ENCODE measurements around the gene NFE2L2.

DNA sequence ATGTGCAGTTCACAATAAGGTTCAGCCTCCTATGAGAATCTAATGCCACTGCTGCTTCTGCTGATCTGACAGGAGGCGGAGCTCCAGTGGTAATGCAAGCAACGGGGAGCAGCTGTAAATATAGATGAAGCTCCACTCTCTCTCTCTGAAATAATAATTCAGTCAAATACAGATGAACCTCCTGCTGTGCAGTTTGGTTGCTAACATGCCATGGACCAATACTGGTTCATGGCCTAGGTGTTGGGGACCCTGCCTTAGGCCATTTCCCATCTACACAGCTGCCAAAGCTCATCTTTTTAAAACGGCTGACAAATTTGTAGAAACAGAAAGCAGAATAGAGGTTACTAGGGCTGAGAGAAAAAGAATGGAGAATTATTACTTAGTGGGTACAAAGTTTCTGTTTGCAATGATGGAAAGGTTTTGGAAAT, 62.6 kb downstream of the NFE2L2 start:
- TF ChIP-seq, protein P1, sequence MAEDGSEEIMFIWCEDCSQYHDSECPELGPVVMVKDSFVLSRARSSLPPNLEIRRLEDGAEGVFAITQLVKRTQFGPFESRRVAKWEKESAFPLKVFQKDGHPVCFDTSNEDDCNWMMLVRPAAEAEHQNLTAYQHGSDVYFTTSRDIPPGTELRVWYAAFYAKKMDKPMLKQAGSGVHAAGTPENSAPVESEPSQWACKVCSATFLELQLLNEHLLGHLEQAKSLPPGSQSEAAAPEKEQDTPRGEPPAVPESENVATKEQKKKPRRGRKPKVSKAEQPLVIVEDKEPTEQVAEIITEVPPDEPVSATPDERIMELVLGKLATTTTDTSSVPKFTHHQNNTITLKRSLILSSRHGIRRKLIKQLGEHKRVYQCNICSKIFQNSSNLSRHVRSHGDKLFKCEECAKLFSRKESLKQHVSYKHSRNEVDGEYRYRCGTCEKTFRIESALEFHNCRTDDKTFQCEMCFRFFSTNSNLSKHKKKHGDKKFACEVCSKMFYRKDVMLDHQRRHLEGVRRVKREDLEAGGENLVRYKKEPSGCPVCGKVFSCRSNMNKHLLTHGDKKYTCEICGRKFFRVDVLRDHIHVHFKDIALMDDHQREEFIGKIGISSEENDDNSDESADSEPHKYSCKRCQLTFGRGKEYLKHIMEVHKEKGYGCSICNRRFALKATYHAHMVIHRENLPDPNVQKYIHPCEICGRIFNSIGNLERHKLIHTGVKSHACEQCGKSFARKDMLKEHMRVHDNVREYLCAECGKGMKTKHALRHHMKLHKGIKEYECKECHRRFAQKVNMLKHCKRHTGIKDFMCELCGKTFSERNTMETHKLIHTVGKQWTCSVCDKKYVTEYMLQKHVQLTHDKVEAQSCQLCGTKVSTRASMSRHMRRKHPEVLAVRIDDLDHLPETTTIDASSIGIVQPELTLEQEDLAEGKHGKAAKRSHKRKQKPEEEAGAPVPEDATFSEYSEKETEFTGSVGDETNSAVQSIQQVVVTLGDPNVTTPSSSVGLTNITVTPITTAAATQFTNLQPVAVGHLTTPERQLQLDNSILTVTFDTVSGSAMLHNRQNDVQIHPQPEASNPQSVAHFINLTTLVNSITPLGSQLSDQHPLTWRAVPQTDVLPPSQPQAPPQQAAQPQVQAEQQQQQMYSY (CRISPR knock-in tag; IDR thresholded peaks at IDR 0.05): no peak
- TF ChIP-seq ESRRA (CRISPR knock-in tag; IDR thresholded peaks at IDR 0.05; ENCODE audit: borderline replicate concordance): no peak
- TF ChIP-seq, protein P2, sequence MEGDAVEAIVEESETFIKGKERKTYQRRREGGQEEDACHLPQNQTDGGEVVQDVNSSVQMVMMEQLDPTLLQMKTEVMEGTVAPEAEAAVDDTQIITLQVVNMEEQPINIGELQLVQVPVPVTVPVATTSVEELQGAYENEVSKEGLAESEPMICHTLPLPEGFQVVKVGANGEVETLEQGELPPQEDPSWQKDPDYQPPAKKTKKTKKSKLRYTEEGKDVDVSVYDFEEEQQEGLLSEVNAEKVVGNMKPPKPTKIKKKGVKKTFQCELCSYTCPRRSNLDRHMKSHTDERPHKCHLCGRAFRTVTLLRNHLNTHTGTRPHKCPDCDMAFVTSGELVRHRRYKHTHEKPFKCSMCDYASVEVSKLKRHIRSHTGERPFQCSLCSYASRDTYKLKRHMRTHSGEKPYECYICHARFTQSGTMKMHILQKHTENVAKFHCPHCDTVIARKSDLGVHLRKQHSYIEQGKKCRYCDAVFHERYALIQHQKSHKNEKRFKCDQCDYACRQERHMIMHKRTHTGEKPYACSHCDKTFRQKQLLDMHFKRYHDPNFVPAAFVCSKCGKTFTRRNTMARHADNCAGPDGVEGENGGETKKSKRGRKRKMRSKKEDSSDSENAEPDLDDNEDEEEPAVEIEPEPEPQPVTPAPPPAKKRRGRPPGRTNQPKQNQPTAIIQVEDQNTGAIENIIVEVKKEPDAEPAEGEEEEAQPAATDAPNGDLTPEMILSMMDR (IDR thresholded peaks at IDR 0.05): no peak
- TF ChIP-seq, protein P3, sequence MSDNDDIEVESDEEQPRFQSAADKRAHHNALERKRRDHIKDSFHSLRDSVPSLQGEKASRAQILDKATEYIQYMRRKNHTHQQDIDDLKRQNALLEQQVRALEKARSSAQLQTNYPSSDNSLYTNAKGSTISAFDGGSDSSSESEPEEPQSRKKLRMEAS (CRISPR knock-in tag; IDR thresholded peaks at IDR 0.05): no peak
- no peak for TF ChIP-seq ETV6 (CRISPR knock-in tag; IDR thresholded peaks at IDR 0.05)
- no peak for TF ChIP-seq CREB1 (CRISPR knock-in tag; IDR thresholded peaks at IDR 0.05)
- TF ChIP-seq, protein P4, sequence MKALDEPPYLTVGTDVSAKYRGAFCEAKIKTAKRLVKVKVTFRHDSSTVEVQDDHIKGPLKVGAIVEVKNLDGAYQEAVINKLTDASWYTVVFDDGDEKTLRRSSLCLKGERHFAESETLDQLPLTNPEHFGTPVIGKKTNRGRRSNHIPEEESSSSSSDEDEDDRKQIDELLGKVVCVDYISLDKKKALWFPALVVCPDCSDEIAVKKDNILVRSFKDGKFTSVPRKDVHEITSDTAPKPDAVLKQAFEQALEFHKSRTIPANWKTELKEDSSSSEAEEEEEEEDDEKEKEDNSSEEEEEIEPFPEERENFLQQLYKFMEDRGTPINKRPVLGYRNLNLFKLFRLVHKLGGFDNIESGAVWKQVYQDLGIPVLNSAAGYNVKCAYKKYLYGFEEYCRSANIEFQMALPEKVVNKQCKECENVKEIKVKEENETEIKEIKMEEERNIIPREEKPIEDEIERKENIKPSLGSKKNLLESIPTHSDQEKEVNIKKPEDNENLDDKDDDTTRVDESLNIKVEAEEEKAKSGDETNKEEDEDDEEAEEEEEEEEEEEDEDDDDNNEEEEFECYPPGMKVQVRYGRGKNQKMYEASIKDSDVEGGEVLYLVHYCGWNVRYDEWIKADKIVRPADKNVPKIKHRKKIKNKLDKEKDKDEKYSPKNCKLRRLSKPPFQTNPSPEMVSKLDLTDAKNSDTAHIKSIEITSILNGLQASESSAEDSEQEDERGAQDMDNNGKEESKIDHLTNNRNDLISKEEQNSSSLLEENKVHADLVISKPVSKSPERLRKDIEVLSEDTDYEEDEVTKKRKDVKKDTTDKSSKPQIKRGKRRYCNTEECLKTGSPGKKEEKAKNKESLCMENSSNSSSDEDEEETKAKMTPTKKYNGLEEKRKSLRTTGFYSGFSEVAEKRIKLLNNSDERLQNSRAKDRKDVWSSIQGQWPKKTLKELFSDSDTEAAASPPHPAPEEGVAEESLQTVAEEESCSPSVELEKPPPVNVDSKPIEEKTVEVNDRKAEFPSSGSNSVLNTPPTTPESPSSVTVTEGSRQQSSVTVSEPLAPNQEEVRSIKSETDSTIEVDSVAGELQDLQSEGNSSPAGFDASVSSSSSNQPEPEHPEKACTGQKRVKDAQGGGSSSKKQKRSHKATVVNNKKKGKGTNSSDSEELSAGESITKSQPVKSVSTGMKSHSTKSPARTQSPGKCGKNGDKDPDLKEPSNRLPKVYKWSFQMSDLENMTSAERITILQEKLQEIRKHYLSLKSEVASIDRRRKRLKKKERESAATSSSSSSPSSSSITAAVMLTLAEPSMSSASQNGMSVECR (CRISPR knock-in tag; IDR thresholded peaks at IDR 0.05; ENCODE audit: borderline replicate concordance): no peak
- no peak for TF ChIP-seq ZNF138 (CRISPR knock-in tag; conservative IDR thresholded peaks at IDR 0.05)
- no peak for TF ChIP-seq ATF1 (CRISPR knock-in tag; IDR thresholded peaks at IDR 0.05)
- TF ChIP-seq JUN (CRISPR knock-in tag; IDR thresholded peaks at IDR 0.05): no peak
- TF ChIP-seq CREM (CRISPR knock-in tag; IDR thresholded peaks at IDR 0.05): no peak
